OCI-LY3 (cell line): Measurements from ENCODE around the gene OPALIN.

ENCODE experiments used
- EZH2phosphoT487 ChIP-seq: fragments of 200-600 bp; shearing (Covaris generic); IDR thresholded peaks from 2 replicates; pipeline ENCODE4 v1.6.1; 2018; ENCODE audit warnings: antibody characterized with exemption, mixed run types, low read depth
- TF ChIP-seq, protein P1 (sequence below): fragments of 200-600, 300-600 bp; sonication (generic); IDR thresholded peaks from 2 replicates; pipeline ENCODE4 v1.5.1; 2014; ENCODE audit warnings: antibody characterized with exemption, low read length, low read depth

DNA sequence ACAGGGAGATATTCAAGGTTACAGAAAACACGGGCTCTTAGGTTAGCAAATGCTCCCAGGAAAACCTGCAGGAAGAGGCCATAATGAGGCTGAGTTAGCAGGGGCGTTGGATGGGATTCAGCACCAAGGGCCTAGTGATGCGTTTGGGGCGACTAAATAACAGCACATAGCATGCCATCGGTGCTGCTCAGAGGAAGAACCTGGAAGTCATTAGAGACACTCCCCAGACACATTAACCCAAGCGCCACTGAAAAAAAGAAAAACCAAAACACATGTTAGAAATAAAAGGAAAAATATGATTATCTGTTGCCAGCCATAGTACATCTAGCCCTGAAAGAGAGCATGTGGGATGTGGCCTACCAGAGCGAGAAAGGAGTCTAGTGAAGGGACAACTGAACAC is 28.8 kb upstream of the OPALIN start:
- TF ChIP-seq, protein P1, sequence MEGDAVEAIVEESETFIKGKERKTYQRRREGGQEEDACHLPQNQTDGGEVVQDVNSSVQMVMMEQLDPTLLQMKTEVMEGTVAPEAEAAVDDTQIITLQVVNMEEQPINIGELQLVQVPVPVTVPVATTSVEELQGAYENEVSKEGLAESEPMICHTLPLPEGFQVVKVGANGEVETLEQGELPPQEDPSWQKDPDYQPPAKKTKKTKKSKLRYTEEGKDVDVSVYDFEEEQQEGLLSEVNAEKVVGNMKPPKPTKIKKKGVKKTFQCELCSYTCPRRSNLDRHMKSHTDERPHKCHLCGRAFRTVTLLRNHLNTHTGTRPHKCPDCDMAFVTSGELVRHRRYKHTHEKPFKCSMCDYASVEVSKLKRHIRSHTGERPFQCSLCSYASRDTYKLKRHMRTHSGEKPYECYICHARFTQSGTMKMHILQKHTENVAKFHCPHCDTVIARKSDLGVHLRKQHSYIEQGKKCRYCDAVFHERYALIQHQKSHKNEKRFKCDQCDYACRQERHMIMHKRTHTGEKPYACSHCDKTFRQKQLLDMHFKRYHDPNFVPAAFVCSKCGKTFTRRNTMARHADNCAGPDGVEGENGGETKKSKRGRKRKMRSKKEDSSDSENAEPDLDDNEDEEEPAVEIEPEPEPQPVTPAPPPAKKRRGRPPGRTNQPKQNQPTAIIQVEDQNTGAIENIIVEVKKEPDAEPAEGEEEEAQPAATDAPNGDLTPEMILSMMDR: no peak
- no peak for TF ChIP-seq EZH2phosphoT487
